ENCODE results near the gene ARHGAP30.

- TF ChIP-seq REST (IDR thresholded peaks at IDR 0.05; ENCODE audit: low read depth) (no peak), TAF1 (IDR thresholded peaks at IDR 0.05; ENCODE audit: low read depth) (no peak), CREB1 (IDR thresholded peaks at IDR 0.05; ENCODE audit: low read depth) (no peak)
These were observed 11.0 kb upstream of the ARHGAP30 start for GRCh38 chr1:161080441-161081405.

All from Ishikawa (cell line).